ENCODE data around the gene HS1BP3.

DNA sequence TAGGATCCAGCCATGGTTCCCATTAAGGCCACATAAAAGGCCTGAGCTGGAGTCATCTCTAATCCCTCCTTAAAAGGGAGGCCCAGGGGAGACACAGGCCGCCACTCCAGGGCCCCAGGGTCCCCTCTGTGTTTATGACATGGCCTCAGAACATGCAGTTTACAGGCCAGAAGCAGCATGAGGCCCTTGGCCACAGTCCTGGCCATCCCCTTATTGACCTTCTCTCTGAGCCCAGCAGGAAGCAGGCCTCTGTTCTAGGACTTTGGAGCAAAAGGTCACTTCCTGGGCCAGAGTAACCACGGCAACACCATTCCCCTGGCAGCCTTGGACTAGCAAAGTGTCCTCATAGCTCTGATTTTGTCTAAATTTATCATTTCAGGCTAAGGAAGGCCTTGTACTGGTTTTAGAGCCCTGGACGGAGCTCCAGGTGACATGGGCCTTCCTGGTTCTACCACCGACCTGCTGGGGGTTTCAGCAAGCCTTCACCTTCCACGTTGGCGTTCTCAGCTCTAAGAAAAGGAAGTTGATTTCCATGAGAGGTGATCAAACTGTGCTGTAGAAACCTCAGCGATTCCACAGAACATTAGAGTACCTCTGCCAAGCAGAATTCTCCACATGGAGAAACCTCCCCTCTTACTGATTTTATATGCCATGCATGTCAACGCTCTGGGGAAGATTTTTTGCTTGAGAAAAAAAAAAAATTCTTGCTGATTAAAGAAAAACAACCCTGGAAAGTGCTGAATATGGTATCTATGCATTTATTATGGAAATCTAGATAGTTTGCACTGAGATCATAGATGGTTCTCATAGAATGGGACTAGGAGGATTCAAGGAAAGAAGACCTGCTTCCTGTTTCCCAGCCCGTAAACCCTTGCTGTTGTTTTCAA is 53.7 kb downstream of the HS1BP3 start:
- TF ChIP-seq, protein P1, sequence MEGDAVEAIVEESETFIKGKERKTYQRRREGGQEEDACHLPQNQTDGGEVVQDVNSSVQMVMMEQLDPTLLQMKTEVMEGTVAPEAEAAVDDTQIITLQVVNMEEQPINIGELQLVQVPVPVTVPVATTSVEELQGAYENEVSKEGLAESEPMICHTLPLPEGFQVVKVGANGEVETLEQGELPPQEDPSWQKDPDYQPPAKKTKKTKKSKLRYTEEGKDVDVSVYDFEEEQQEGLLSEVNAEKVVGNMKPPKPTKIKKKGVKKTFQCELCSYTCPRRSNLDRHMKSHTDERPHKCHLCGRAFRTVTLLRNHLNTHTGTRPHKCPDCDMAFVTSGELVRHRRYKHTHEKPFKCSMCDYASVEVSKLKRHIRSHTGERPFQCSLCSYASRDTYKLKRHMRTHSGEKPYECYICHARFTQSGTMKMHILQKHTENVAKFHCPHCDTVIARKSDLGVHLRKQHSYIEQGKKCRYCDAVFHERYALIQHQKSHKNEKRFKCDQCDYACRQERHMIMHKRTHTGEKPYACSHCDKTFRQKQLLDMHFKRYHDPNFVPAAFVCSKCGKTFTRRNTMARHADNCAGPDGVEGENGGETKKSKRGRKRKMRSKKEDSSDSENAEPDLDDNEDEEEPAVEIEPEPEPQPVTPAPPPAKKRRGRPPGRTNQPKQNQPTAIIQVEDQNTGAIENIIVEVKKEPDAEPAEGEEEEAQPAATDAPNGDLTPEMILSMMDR (conservative IDR thresholded peaks at IDR 0.05): no peak
- TF ChIP-seq EZH2 (IDR thresholded peaks at IDR 0.05; ENCODE audit: low read depth): no peak

All from PC-9 (cell line).